ENCODE data around the gene CNIH3. TPM values are rescaled to one million over a fixed set of nuclear protein-coding genes. Genes with fewer than 3 reads are reported as not detected.

Gene CNIH3
- total RNA-seq, 1 experiment from 2014 or later: 2.1 TPM

DNA sequence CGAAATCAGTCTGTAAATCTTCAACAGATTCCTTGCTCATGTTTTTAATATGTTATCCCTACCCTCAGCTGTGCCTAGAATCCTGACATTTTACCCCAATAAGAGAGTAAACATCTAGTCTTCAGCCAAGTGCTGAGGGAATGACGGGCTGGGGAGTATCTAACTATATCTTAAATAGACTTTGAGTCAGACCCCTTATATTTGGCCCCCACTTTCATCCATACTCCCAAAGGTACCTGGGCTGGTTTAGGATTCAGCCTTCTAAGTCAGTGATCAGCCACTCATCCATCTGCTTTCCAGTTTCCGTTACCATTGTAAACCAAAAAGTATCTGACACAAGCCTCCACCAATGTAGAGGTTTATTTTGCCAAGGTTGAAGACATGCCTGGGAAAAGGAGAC is 36.1 kb upstream of the CNIH3 start:
- Mint-ChIP-seq H3K9me3 (ENCODE audit: low read depth, unreplicated experiment) (peaks cover 7% of the 10 kb centered on the region), H3K4me1 (ENCODE audit: low read depth, unreplicated experiment) (peaks cover 26% of the 10 kb centered on the region), H3K36me3 (ENCODE audit: insufficient read depth, unreplicated experiment) (no peaks in the 10 kb centered on the region), H3K27ac (ENCODE audit: unreplicated experiment) (no peak overlapping the region), H3K4me3 (ENCODE audit: low read depth, unreplicated experiment) (no peak overlapping the region), H3K27me3 (ENCODE audit: unreplicated experiment) (no peaks in the 10 kb centered on the region)
- no TSS peak for BruUV-seq (replicated peaks)
- no peak for DNase-seq
- CTCF ChIA-PET: no interaction called here
- TF ChIP-seq, protein P1, sequence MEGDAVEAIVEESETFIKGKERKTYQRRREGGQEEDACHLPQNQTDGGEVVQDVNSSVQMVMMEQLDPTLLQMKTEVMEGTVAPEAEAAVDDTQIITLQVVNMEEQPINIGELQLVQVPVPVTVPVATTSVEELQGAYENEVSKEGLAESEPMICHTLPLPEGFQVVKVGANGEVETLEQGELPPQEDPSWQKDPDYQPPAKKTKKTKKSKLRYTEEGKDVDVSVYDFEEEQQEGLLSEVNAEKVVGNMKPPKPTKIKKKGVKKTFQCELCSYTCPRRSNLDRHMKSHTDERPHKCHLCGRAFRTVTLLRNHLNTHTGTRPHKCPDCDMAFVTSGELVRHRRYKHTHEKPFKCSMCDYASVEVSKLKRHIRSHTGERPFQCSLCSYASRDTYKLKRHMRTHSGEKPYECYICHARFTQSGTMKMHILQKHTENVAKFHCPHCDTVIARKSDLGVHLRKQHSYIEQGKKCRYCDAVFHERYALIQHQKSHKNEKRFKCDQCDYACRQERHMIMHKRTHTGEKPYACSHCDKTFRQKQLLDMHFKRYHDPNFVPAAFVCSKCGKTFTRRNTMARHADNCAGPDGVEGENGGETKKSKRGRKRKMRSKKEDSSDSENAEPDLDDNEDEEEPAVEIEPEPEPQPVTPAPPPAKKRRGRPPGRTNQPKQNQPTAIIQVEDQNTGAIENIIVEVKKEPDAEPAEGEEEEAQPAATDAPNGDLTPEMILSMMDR (IDR thresholded peaks at IDR 0.05; ENCODE audit: unreplicated experiment): no peak
- intact Hi-C loops (cut with micrococcal nuclease; ENCODE audit: unreplicated experiment): no loop called here

DNA sequence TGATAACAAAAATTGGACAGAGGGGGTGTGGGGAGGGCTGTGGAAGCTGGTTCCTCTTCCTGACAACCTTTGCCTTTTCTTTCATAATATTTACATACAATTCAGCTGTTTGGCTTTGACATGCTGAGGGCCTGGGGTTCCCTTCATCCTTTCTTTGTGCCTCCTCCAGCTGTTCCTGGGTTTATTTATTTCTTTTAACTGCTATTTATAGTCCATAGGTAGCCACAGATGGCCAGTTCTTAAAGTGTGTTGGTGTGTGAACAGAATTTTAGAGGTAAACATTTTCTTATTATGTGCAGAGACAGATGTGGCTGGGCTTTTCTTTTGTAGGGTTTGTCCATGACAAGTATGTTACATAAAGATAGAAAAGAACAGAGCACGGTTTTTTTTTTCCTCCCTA is 34.1 kb upstream of the CNIH3 start:
- Mint-ChIP-seq H3K4me3 (ENCODE audit: low read depth, unreplicated experiment) (no peak overlapping the region), H3K27me3 (ENCODE audit: unreplicated experiment) (no peaks in the 10 kb centered on the region), H3K27ac (ENCODE audit: unreplicated experiment) (no peak overlapping the region), H3K36me3 (ENCODE audit: insufficient read depth, unreplicated experiment) (no peaks in the 10 kb centered on the region), H3K4me1 (ENCODE audit: low read depth, unreplicated experiment) (peaks cover 26% of the 10 kb centered on the region), H3K9me3 (ENCODE audit: low read depth, unreplicated experiment) (peaks cover 3% of the 10 kb centered on the region)
- TF ChIP-seq, protein P1 (IDR thresholded peaks at IDR 0.05; ENCODE audit: unreplicated experiment): no peak
- no TSS peak for BruUV-seq (replicated peaks)
- CTCF ChIA-PET: interaction anchor here (0.6 kb wide), 1 partner anchor 118 kb away, joined by 3 read pairs; no protein-coding TSS in a partner anchor
- intact Hi-C loops (cut with micrococcal nuclease; ENCODE audit: unreplicated experiment): no loop called here
- no peak for DNase-seq

- Mint-ChIP-seq H3K36me3 (ENCODE audit: insufficient read depth, unreplicated experiment) (no peaks in the 10 kb centered on the region), H3K27ac (ENCODE audit: unreplicated experiment) (no peak overlapping the region), H3K4me3 (ENCODE audit: low read depth, unreplicated experiment) (no peak overlapping the region), H3K4me1 (ENCODE audit: low read depth, unreplicated experiment) (peaks cover 26% of the 10 kb centered on the region), H3K27me3 (ENCODE audit: unreplicated experiment) (no peaks in the 10 kb centered on the region), H3K9me3 (ENCODE audit: low read depth, unreplicated experiment) (no peaks in the 10 kb centered on the region)
- CTCF ChIA-PET: interaction anchor here (0.5 kb wide), 1 partner anchor 9 kb away, joined by 5 read pairs; no protein-coding TSS in a partner anchor
- no peak for DNase-seq
- TF ChIP-seq, protein P1 (IDR thresholded peaks at IDR 0.05; ENCODE audit: unreplicated experiment): no peak
- intact Hi-C loops (cut with micrococcal nuclease; ENCODE audit: unreplicated experiment): no loop called here
- no TSS peak for BruUV-seq (replicated peaks)
These were observed 32.3 kb upstream of the CNIH3 start for GRCh38 chr1:224583774-224584173.

GRCh38 chr1:224585051-224585450 is 31.1 kb upstream of the CNIH3 start:
- H3K9me3 Mint-ChIP-seq (ENCODE audit: low read depth, unreplicated experiment): no peaks in the 10 kb centered on the region
- CTCF ChIA-PET: no interaction called here
- H3K27me3 Mint-ChIP-seq (ENCODE audit: unreplicated experiment): no peaks in the 10 kb centered on the region
- BruUV-seq (replicated peaks): no TSS peak
- H3K4me1 Mint-ChIP-seq (ENCODE audit: low read depth, unreplicated experiment): peaks cover 15% of the 10 kb centered on the region
- no peak overlapping the region for H3K27ac Mint-ChIP-seq (ENCODE audit: unreplicated experiment)
- intact Hi-C loops (cut with micrococcal nuclease; ENCODE audit: unreplicated experiment): no loop called here
- no peak for DNase-seq
- no peak overlapping the region for H3K4me3 Mint-ChIP-seq (ENCODE audit: low read depth, unreplicated experiment)
- TF ChIP-seq, protein P1 (IDR thresholded peaks at IDR 0.05; ENCODE audit: unreplicated experiment): no peak
- H3K36me3 Mint-ChIP-seq (ENCODE audit: insufficient read depth, unreplicated experiment): no peaks in the 10 kb centered on the region
